Memory B cell (primary cell): ENCODE data around the gene ARFGEF2.
A peak's percentile ranks its signal among the peaks of the same experiment; 100 is the strongest.
"Not testable (repeated sequence)": the region's sequence is repeated elsewhere in the genome, so short reads cannot be mapped to it uniquely, and the experiment has no call there.

Source experiments
- ATAC-seq: fragments of 150-1000 bp; cut with Tn5 transposase; 2 replicates; pipeline ENCODE4 v1.10.0; 2021; ENCODE audit warnings: low read depth, mild to moderate bottlenecking, moderate library complexity
- DNase-seq, 2 donors: peaks; one replicate each; pipeline ENCODE4 v3.0.0; 2022; ENCODE audit warnings: low spot score in 2 of 2
- H3K27ac Mint-ChIP-seq: one replicate; pipeline ENCODE4 v1.8.0; 2022; ENCODE audit warnings: mild to moderate bottlenecking, moderate library complexity, mixed read lengths
- H3K27me3 Mint-ChIP-seq: one replicate; pipeline ENCODE4 v1.8.0; 2022; ENCODE audit warnings: mixed read lengths
- H3K36me3 Mint-ChIP-seq: one replicate; pipeline ENCODE4 v1.8.0; 2022; ENCODE audit warnings: mild to moderate bottlenecking, mixed read lengths
- H3K4me1 Mint-ChIP-seq: one replicate; pipeline ENCODE4 v1.8.0; 2022; ENCODE audit warnings: mixed read lengths
- H3K4me3 Mint-ChIP-seq: one replicate; pipeline ENCODE4 v1.8.0; 2022; ENCODE audit warnings: mild to moderate bottlenecking, moderate library complexity, mixed read lengths
- H3K9me3 Mint-ChIP-seq: one replicate; pipeline ENCODE4 v1.8.0; 2022; ENCODE audit warnings: mixed read lengths

The ARFGEF2 gene

DNA sequence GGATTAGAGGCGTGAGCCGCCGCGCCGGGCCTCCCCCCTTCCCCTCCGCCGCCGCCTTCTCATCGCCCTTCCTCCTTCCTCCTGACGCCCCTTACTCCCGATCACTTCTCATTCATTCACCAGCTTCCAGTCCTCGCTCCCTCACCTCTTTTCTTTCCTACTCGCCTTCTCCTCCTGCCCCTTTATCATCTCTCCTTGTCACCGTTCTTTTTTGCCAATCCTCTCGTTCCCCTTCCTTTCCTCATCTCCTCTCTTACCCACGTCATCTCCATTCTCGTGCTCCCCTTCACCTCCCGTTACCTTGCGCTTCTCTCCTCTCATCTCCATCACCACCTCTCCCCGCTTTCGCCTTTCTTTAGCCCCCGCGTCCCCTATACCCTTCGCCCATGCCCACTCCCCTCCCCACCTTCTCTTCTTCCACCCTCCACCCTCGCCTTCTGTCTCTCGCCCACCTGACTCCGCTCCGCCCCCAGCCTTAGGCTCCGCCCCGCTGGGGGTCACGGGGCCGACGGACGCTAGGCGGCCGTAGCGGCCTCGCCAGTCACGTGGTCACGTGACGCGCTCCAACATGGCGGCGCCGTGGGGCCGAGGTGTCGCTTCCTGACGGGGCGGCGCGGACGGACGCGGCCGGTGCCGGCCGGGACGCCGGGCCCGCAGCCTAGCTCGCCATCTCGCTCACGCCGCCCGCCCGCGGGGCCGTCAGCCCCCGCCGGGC, at the start of gene ARFGEF2:
TSS of gene ARFGEF2 (plus strand) at position 544 of the 715 bp plus-strand sequence. CDS start 179 bp downstream, outside the sequence.
- Mint-ChIP-seq H3K4me1 (peaks cover 43% of the 10 kb centered on the region), H3K27me3 (no peaks in the 10 kb centered on the region), H3K9me3 (no peaks in the 10 kb centered on the region), H3K27ac (peak within 1 kb of the TSS; percentile 97), H3K36me3 (peaks cover 2% of the 10 kb centered on the region), H3K4me3 (peak within 1 kb of the TSS; percentile 94)
- DNase-seq (peak; percentile 91 to 92), ATAC-seq (peak; percentile 82)

DNA sequence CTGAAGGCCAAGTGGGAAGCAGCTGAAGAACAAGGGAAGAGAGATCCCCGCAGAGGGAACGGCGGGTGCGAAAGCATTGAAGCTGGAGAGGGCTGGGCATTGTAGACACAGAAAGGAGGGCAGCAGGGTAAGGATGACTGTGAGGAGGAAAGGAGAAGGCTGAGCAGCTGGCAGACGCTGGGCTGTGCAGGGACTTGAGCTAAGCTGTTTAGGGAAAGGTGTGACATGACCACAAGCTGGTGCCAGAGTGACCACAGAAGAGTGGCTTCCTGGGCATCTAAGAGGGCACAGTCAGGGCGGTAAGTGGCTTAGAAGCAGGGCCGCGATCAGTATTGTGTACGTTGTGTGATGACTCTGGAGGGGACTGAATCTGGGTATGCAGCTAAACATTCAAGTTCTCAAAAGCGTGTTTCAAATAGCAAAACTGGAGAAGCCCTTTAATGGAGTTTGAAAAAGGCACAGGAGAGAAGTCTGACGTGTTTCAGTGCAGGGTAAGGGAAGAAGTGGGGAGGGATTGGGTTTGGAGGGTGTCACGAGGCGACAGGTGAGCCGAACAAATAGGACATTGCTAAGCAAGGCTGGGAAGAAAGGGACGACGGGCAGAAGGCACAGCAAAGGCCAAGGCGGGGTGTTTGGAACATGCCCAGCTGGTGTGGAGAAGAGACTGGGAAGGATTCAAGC, 46.1 kb upstream of the ARFGEF2 start:
- no peaks in the 10 kb centered on the region for H3K9me3 Mint-ChIP-seq
- H3K4me1 Mint-ChIP-seq, result peaks cover 20% of the 10 kb centered on the region

DNA sequence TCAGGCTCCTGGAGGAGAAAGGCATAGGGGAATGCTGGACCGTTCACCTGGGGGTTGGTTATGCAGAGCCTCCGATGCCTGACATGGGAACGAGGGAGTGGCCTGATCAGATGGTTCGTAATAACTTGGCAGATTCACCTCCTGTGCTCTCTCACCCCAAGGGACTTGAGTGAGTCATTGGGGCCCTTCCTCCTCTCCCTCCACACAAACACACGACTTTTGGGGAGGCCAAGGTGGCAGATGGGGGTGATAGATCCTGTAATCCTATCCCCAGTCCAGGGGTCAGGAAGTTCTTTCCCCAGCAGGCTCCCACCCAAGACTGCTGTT, 45.6 kb upstream of the ARFGEF2 start:
- DNase-seq, result no peak
- H3K27ac Mint-ChIP-seq, result peak overlapping the region; percentile 31
- no peaks in the 10 kb centered on the region for H3K9me3 Mint-ChIP-seq
- H3K36me3 Mint-ChIP-seq, result no peaks in the 10 kb centered on the region
- peaks cover 20% of the 10 kb centered on the region for H3K4me1 Mint-ChIP-seq
- H3K27me3 Mint-ChIP-seq, result no peaks in the 10 kb centered on the region
- H3K4me3 Mint-ChIP-seq, result no peak overlapping the region
- ATAC-seq, result no peak

More for the DNA sequence above, 46.1 kb upstream of the ARFGEF2 start:
- no peak for DNase-seq
- Mint-ChIP-seq H3K27me3 (no peaks in the 10 kb centered on the region), H3K4me3 (no peak overlapping the region), H3K27ac (peak overlapping the region; percentile 31), H3K36me3 (no peaks in the 10 kb centered on the region)
- no peak for ATAC-seq

DNA sequence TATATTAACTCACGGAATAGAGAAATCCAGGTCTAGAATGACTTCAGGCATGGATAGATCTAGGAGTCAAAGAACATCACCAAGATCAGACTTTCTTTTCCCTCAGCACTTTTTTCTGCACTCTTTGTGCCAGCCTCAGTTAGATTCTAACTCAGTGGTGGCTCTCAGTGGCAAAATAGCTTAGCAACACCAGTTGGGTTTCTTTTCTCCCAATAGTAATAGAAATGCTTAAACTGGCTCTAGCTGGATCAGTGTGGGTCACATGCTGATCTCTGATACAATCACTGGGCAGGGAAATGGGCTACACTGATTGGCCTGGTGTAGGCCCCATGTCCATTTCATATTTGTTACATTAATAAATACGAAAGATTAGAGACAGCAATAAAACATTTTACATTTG, 44.2 kb upstream of the ARFGEF2 start:
- H3K4me1 Mint-ChIP-seq, result peaks cover 18% of the 10 kb centered on the region
- ATAC-seq, result no peak
- no peak overlapping the region for H3K27ac Mint-ChIP-seq
- no peaks in the 10 kb centered on the region for H3K27me3 Mint-ChIP-seq
- H3K36me3 Mint-ChIP-seq, result no peaks in the 10 kb centered on the region
- DNase-seq, result no peak
- no peaks in the 10 kb centered on the region for H3K9me3 Mint-ChIP-seq
- H3K4me3 Mint-ChIP-seq, result no peak overlapping the region

DNA sequence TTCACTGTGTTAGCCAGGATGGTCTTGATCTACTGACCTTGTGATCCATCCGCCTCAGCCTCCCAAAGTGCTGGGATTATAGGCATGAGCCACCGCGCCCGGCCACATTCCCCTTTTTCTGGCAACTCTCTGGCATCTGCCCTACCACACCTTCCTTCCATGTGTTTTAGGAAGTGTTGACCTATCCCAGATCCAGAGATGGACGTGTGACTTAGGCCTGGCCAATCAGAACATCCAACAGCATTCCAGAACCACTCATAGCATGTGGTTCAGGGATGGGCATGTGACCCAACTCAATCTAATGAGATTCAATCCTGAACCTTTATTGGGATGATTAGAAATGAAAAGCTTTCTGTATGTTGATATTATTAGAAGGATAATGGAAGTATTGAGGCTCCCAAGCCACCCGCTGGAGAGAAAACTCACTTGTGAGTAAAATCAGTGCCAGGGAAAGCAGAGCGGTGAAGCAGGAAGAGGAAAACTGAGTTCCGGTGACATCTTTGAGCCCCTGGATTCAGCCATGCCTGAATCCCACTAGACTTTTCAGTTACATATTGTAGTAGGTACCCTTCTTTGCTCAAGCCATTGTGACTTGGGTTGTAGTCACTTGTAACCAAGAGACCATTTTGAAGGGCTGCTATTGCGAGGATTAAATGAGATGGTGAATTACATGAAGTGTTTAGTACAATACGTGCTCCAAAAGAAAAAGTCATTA, 42.8 kb upstream of the ARFGEF2 start:
- DNase-seq (no peak), ATAC-seq (no peak)
- Mint-ChIP-seq H3K27me3 (no peaks in the 10 kb centered on the region), H3K36me3 (no peaks in the 10 kb centered on the region), H3K27ac (no peak overlapping the region), H3K9me3 (no peaks in the 10 kb centered on the region), H3K4me3 (no peak overlapping the region), H3K4me1 (peaks cover 13% of the 10 kb centered on the region)

DNA sequence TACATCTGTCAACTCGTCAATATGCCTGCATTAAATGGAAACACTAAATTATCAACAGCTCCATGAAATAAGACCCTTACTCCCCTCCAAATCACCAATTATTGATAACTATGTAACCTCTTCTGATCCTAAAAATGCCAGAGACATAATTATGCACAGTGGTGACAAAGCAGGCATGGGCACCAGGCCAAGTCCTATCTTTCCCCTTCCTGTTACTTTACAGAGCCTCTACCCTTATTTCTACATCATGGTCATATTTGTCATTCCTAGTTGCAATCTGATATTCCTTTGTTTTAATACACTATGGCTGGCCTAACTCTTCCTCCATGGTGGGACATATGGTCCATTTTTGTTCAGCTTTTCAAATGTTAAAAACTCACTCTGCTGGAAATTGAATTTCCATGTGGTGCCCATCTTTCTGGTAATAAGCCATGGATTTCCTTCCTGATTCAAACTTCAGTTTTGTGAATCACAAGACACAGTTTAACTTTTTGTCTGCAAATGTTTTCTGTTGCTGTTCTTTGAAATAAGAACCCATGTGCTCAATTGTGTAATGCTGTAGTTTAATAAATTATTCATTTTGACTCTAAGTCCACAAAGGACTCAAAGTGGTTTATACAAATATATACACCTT, 41.8 kb upstream of the ARFGEF2 start:
- no peak for ATAC-seq
- Mint-ChIP-seq H3K27me3 (no peaks in the 10 kb centered on the region), H3K9me3 (no peaks in the 10 kb centered on the region), H3K36me3 (no peaks in the 10 kb centered on the region), H3K4me1 (peaks cover 13% of the 10 kb centered on the region), H3K27ac (no peak overlapping the region), H3K4me3 (no peak overlapping the region)
- DNase-seq, result no peak

DNA sequence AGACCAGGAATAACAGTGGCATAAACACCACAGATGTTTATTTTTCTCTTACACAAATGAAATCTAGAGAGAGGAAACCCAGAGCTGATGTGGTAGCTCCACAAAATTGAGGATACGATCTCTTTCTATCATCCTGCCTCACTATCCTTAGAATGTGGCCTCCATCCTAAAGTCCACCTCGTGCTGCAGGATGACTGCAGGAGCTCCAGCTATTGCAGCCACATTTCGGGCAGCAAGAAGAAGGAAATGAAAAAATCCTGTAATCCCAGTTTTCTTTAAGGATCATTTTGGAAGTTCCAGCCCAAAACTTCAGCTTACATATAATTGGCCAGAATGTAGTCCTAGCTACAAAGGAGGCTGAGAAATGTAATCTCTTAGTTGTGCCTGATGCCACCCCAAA, 41.2 kb upstream of the ARFGEF2 start:
- H3K36me3 Mint-ChIP-seq, result no peaks in the 10 kb centered on the region
- H3K4me3 Mint-ChIP-seq, result no peak overlapping the region
- no peaks in the 10 kb centered on the region for H3K27me3 Mint-ChIP-seq
- DNase-seq (no peak), ATAC-seq (no peak)
- no peak overlapping the region for H3K27ac Mint-ChIP-seq
- peaks cover 8% of the 10 kb centered on the region for H3K4me1 Mint-ChIP-seq
- H3K9me3 Mint-ChIP-seq, result no peaks in the 10 kb centered on the region

DNA sequence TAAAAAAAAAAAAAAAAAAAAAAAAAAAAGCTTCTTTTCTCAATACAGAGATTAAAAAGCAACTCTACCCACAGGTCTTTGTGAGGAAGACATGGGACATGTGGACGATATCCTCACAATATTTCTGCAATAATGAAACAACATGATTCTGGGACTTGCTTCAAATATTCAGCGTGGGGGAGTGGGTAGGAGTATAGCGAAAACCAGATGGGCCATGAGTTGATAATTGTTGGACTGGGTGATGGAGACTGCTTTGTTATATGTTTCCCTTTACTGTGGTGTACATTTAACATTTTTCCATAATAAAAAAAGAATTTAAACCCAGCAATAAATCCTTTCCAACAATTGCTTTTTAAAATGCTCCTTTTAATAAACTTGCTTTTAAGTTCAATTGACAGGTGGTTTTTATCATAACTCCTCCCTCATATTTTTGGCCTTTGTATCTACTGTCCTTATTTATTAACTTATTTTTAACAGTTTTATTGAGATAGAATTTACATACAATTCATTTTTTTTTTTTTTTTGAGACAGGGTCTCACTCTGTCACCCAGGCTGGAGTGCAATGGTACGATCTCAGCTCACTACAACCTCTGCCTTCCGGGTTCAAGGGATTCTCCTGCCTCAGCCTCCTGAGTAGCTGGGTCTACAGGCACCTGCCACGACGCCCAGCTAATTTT, 40.4 kb upstream of the ARFGEF2 start:
- ATAC-seq, result no peak
- no peak for DNase-seq
- H3K9me3 Mint-ChIP-seq, result no peaks in the 10 kb centered on the region
- H3K36me3 Mint-ChIP-seq, result no peaks in the 10 kb centered on the region
- peaks cover under 1% of the 10 kb centered on the region for H3K4me1 Mint-ChIP-seq
- H3K4me3 Mint-ChIP-seq, result no peak overlapping the region
- H3K27me3 Mint-ChIP-seq, result no peaks in the 10 kb centered on the region
- H3K27ac Mint-ChIP-seq, result no peak overlapping the region

DNA sequence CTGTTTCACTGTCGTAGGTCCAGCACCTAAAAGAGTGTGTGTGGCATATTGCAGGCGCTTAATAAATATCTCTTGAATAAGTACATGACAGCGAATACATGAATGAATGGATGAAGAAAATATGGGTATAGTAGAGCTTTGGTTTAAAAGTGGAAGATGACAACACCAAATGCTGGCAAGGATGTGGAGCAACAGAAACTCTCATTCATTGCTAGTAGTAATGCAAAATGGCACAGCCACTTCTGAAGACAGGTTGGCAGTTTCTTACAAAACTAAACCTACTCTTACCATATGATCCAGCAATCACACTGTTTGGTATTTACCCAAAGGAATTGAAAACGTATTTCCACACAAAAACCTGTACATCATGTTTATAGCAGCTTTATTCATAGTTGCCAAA, 36.3 kb upstream of the ARFGEF2 start:
- Mint-ChIP-seq H3K27me3 (no peaks in the 10 kb centered on the region), H3K9me3 (no peaks in the 10 kb centered on the region), H3K36me3 (no peaks in the 10 kb centered on the region), H3K27ac (no peak overlapping the region), H3K4me3 (no peak overlapping the region), H3K4me1 (peaks cover 15% of the 10 kb centered on the region)
- ATAC-seq (no peak), DNase-seq (no peak)

DNA sequence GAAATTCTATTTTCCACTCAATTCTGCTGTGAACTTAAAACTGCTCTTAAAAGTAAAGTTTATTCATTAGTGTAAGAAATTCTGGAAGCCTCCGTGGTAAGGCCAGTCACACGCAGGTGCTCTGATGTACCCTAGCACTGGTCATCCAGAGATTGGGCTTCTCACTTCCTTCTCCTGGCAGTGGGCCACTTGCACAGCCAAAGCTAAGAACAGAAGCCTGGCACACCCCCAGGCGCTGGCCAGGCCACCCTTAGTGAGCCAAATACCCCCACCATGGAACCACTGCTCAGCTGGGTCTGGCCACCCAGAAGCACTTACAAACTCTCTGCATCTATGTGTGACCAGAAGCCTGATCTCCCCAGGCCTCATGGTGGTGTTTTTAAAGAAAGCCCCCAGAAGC, 35.3 kb upstream of the ARFGEF2 start:
- peaks cover under 1% of the 10 kb centered on the region for H3K36me3 Mint-ChIP-seq
- no peak overlapping the region for H3K27ac Mint-ChIP-seq
- peaks cover 18% of the 10 kb centered on the region for H3K4me1 Mint-ChIP-seq
- peaks cover 3% of the 10 kb centered on the region for H3K9me3 Mint-ChIP-seq
- DNase-seq (no peak), ATAC-seq (no peak)
- no peak overlapping the region for H3K4me3 Mint-ChIP-seq
- H3K27me3 Mint-ChIP-seq, result no peaks in the 10 kb centered on the region

DNA sequence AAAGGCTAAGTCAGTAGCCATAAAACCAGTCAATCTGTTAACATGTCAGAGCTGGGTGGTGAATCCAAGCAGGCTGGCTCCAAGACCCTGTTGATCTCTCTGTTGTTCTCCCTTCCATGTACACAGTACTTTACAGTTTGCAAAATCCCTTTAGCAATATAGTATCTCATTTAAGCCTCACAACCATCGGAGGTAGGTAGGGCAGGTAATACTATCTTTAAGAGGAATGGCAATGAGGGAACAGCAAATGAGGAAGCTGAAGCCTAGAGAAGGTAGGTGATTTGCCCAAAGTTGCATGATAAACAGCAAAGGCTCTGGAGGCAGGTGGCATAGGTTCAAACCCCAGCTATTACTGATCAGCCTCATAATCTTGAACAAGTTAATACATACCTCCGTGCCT, 34.7 kb upstream of the ARFGEF2 start:
- H3K9me3 Mint-ChIP-seq, result peaks cover 6% of the 10 kb centered on the region
- H3K4me3 Mint-ChIP-seq, result no peak overlapping the region
- no peaks in the 10 kb centered on the region for H3K27me3 Mint-ChIP-seq
- ATAC-seq (no peak), DNase-seq (no peak)
- H3K4me1 Mint-ChIP-seq, result peaks cover 21% of the 10 kb centered on the region
- H3K27ac Mint-ChIP-seq, result no peak overlapping the region
- H3K36me3 Mint-ChIP-seq, result peaks cover 2% of the 10 kb centered on the region

DNA sequence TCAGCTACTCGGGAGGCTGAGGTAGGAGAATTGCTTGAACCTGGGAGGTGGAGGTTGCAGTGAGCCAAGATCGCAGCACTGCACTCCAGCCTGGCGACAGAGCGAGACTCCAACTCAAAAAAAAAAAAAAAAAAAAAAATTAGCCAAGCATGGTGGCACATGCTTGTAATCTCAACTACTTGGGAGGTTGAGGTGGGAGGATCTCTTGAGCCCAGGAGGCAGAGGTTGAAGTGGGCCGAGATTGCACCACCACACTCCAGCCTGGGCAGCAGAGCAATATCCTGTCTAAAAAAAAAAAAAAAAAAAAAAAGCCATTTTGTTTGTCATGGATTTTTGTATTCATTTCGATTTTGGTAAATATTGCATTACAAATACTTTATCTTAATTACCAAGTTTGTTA, 33.0 kb upstream of the ARFGEF2 start:
- not testable (repeated sequence) for H3K36me3 Mint-ChIP-seq, H3K27me3 Mint-ChIP-seq, DNase-seq, H3K9me3 Mint-ChIP-seq, ATAC-seq, H3K4me3 Mint-ChIP-seq, H3K27ac Mint-ChIP-seq
- peaks cover 28% of the 10 kb centered on the region for H3K4me1 Mint-ChIP-seq

DNA sequence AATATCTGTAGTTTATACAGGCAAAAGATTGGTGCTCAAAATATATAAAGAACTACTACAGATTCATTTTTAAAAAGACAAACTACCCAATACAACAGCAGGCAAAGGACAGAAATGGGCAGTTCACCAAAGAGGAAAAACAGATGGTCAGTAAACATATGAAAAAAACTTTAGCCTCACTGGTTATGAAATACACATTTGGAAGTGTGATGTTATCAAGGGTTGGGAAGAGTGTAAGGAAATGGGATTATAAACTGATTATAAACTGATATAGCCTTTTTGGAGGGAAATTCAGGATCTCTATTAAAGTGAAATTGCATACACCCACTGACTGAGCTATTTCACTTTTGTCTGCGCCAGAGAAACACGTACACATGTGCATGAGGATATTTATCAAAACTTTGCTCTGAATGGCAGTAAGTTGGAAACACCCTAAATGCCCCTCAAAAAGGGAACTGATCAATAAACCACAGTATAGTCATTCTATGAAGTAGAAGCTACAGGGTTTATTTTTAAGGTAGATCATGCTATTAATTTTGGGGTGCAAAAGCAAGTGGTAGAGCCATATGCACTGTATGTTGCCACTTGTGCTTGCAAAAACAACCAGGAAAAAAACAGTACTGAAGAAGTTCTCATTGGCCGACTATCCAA, 32.2 kb upstream of the ARFGEF2 start:
- no peaks in the 10 kb centered on the region for H3K27me3 Mint-ChIP-seq
- H3K4me1 Mint-ChIP-seq, result peaks cover 28% of the 10 kb centered on the region
- H3K9me3 Mint-ChIP-seq, result peaks cover 8% of the 10 kb centered on the region
- H3K27ac Mint-ChIP-seq, result peak overlapping the region; percentile 49
- H3K36me3 Mint-ChIP-seq, result peaks cover 2% of the 10 kb centered on the region
- no peak overlapping the region for H3K4me3 Mint-ChIP-seq
- ATAC-seq (peak; percentile 79), DNase-seq (no peak)
